Measurements from ENCODE around the gene CAPN10.

Gene CAPN10

GRCh38 chr2:240626531-240627300 is 40.2 kb downstream of the CAPN10 start:
- no peak for DNase-seq

- DNase-seq: no peak
These were observed 41.4 kb downstream of the CAPN10 start for GRCh38 chr2:240627736-240628506.

- no peak for DNase-seq
These were observed 41.9 kb downstream of the CAPN10 start for GRCh38 chr2:240628507-240628807.

- DNase-seq: no peak
These were observed 42.5 kb downstream of the CAPN10 start for GRCh38 chr2:240628808-240629618.

- no peak for DNase-seq
These were observed 43.1 kb downstream of the CAPN10 start for GRCh38 chr2:240629619-240629967.

GRCh38 chr2:240629968-240630770 is 43.6 kb downstream of the CAPN10 start:
- DNase-seq: peak in 1 of 2 experiments; percentile 12

GRCh38 chr2:240630771-240631547 is 44.4 kb downstream of the CAPN10 start:
- DNase-seq: no peak

GRCh38 chr2:240631548-240632305 is 45.2 kb downstream of the CAPN10 start:
- no peak for DNase-seq

- DNase-seq: no peak
These were observed 45.8 kb downstream of the CAPN10 start for GRCh38 chr2:240632306-240632721.

GRCh38 chr2:240635121-240635997 is 48.8 kb downstream of the CAPN10 start:
- DNase-seq: no peak

- no peak for DNase-seq
These were observed 49.5 kb downstream of the CAPN10 start for GRCh38 chr2:240635998-240636547.

- no peak for DNase-seq
These were observed 50.1 kb downstream of the CAPN10 start for GRCh38 chr2:240636563-240637115.

GRCh38 chr2:240637116-240637900 is 50.8 kb downstream of the CAPN10 start:
- DNase-seq: no peak

- DNase-seq: no peak
These were observed 51.4 kb downstream of the CAPN10 start for GRCh38 chr2:240637901-240638345.

GRCh38 chr2:240638512-240639160 is 52.1 kb downstream of the CAPN10 start:
- no peak for DNase-seq

- no peak for DNase-seq
These were observed 53.0 kb downstream of the CAPN10 start for GRCh38 chr2:240639566-240639965.

GRCh38 chr2:240640939-240641338 is 54.4 kb downstream of the CAPN10 start:
- DNase-seq: peak in 1 of 2 experiments; percentile 30
